SK-N-SH (cell line): Measurements from ENCODE around the gene CNTNAP2. TPM values are rescaled to one million over a fixed set of nuclear protein-coding genes. Genes with fewer than 3 reads are reported as not detected.
A peak's percentile ranks its signal among the peaks of the same experiment; 100 is the strongest.

Experiments used
- CTCF ChIA-PET: fragments of 300-600, 350-600 bp; formaldehyde crosslinking; extraction: SDS; loops from one replicate; lab custom pipeline; 2021; lab: Yijun Ruan, JAX
- POLR2A ChIA-PET: fragments of 350-600 bp; sonication (Branson Sonifier 250); formaldehyde crosslinking; extraction: SDS; loops from one replicate; lab custom pipeline; 2020; ENCODE audit warnings: antibody characterized with exemption, inconsistent platforms; lab: Yijun Ruan, JAX
- DNase-seq: peaks from one replicate; pipeline ENCODE4 v3.0.0; 2012
- H2AFZ ChIP-seq: fragments of 200-600 bp; sonication (generic); 2 replicates; pipeline ENCODE4 v1.8.1; 2016; ENCODE audit warnings: antibody characterized with exemption, mild to moderate bottlenecking, low read depth
- H3F3A ChIP-seq: fragments of 200-600 bp; sonication (generic); replicated peaks from 2 replicates; pipeline ENCODE3; 2016; ENCODE audit warnings: antibody characterized with exemption, mild to moderate bottlenecking; ENCODE audit not compliant: insufficient read depth
- H3K27ac ChIP-seq, 2 experiments: fragments of 200-500 bp in 1 of 2; fragments of 200-600 bp in 1 of 2; sonication (Bioruptor generic) in 1 of 2; sonication (generic), shearing (Covaris generic) in 1 of 2; 2 replicates each; pipeline versions ENCODE4 v1.5.1 to v1.6.1; 2014 to 2016; ENCODE audit warnings: low read depth in 2 of 2, inconsistent platforms in 1 of 2, low read length in 1 of 2, mild to moderate bottlenecking in 1 of 2, mixed read lengths in 1 of 2
- H3K27me3 ChIP-seq: fragments of 200-600 bp; sonication (generic), shearing (Covaris generic); 2 replicates; pipeline ENCODE4 v1.6.1; 2016; ENCODE audit warnings: mixed run types; ENCODE audit not compliant: insufficient read depth
- H3K36me3 ChIP-seq, 2 experiments: fragments of 200-500 bp in 1 of 2; fragments of 200-600 bp in 1 of 2; sonication (Bioruptor generic) in 1 of 2; sonication (generic) in 1 of 2; replicated peaks in 1 of 2; 2 replicates each; pipeline versions ENCODE3 to v1.5.1; 2014 to 2016; ENCODE audit warnings: low read length in 1 of 2, mild to moderate bottlenecking in 1 of 2; ENCODE audit not compliant: insufficient read depth in 2 of 2, control insufficient read depth in 1 of 2
- H3K4me1 ChIP-seq, 2 experiments: fragments of 200-500 bp in 1 of 2; fragments of 200-600 bp in 1 of 2; sonication (Bioruptor generic) in 1 of 2; sonication (generic), shearing (Covaris generic) in 1 of 2; 2 replicates each; pipeline versions ENCODE4 v1.5.1 to v1.6.1; 2014 to 2016; ENCODE audit warnings: low read depth in 1 of 2, low read length in 1 of 2, mixed run types in 1 of 2; ENCODE audit not compliant: insufficient read depth in 2 of 2, control insufficient read depth in 1 of 2
- H3K4me2 ChIP-seq: fragments of 200-600 bp; sonication (generic), shearing (Covaris generic); 2 replicates; pipeline ENCODE4 v1.6.1; 2017; ENCODE audit warnings: mixed run types
- H3K4me3 ChIP-seq, 2 experiments: fragments of 200-500 bp in 1 of 2; fragments of 200-600 bp in 1 of 2; sonication (Bioruptor generic) in 1 of 2; sonication (generic), shearing (Covaris generic) in 1 of 2; 2 replicates each; pipeline versions ENCODE4 v1.5.1 to v1.8.1; 2014 to 2016; ENCODE audit warnings: low read depth in 2 of 2, inconsistent platforms in 1 of 2, low read length in 1 of 2, mild to moderate bottlenecking in 1 of 2, mixed read lengths in 1 of 2, moderate library complexity in 1 of 2
- H3K79me2 ChIP-seq: fragments of 200-600 bp; sonication (generic); 2 replicates; pipeline ENCODE4 v1.8.1; 2017; ENCODE audit warnings: mild to moderate bottlenecking; ENCODE audit not compliant: insufficient read depth
- H3K9ac ChIP-seq: fragments of 200-600 bp; sonication (generic); 2 replicates; pipeline ENCODE4 v1.6.1; 2017; ENCODE audit warnings: mixed run types
- H3K9me2 ChIP-seq: fragments of 200-600 bp; sonication (generic); 2 replicates; pipeline ENCODE4 v1.6.1; 2017; ENCODE audit warnings: mixed run types
- H3K9me3 ChIP-seq: fragments of 200-600 bp; sonication (generic); 2 replicates; pipeline ENCODE4 v1.6.1; 2017; ENCODE audit warnings: mixed run types, mild to moderate bottlenecking, moderate library complexity
- H4K20me1 ChIP-seq: fragments of 200-600 bp; sonication (generic); 2 replicates; pipeline ENCODE4 v1.6.1; 2017; ENCODE audit warnings: mild to moderate bottlenecking, mixed run types; ENCODE audit not compliant: insufficient read depth
- CHD2 ChIP-seq: fragments of 150-350 bp; IDR thresholded peaks from 2 replicates; pipeline ENCODE4 v1.6.1; 2018; ENCODE audit warnings: low read length; ENCODE audit not compliant: partially characterized antibody
- ELF1 ChIP-seq: IDR thresholded peaks from 2 replicates; pipeline ENCODE4 v1.4.0; 2012
- EZH2phosphoT487 ChIP-seq: fragments of 200-600 bp; sonication (generic); IDR thresholded peaks from 2 replicates; pipeline ENCODE4 v1.6.1; 2017; ENCODE audit warnings: low read depth, mixed run types, mild to moderate bottlenecking, antibody characterized with exemption, moderate library complexity, borderline replicate concordance
- FOXJ3 ChIP-seq: sonication (generic); formaldehyde crosslinking; IDR thresholded peaks from 2 replicates; pipeline ENCODE4 v1.5.1; 2020; ENCODE audit warnings: mild to moderate bottlenecking, missing genetic modification reagents
- FOXM1 ChIP-seq: IDR thresholded peaks from 2 replicates; pipeline ENCODE4 v1.4.0; 2012; ENCODE audit warnings: low read depth, mild to moderate bottlenecking
- JUND ChIP-seq: IDR thresholded peaks from 2 replicates; pipeline ENCODE4 v1.4.0; 2012
- MEF2A ChIP-seq: IDR thresholded peaks from 2 replicates; pipeline ENCODE4 v1.4.0; 2012; ENCODE audit warnings: low read depth, borderline replicate concordance
- NRF1 ChIP-seq: IDR thresholded peaks from 2 replicates; pipeline ENCODE4 v1.6.1; 2012; ENCODE audit warnings: low read depth, mild to moderate bottlenecking, low read length
- POLR2AphosphoS5 ChIP-seq: IDR thresholded peaks from 2 replicates; pipeline ENCODE4 v1.6.1; 2012; ENCODE audit warnings: low read depth, low read length
- RCOR1 ChIP-seq: fragments of 150-350 bp; IDR thresholded peaks from 2 replicates; pipeline ENCODE4 v1.6.1; 2017; ENCODE audit warnings: antibody characterized with exemption, low read length
- SIN3A ChIP-seq: IDR thresholded peaks from 2 replicates; pipeline ENCODE4 v1.6.1; 2012; ENCODE audit warnings: low read depth, mild to moderate bottlenecking, low read length, moderate library complexity, borderline replicate concordance
- SMC3 ChIP-seq: IDR thresholded peaks from 2 replicates; pipeline ENCODE4 v1.6.1; 2012; ENCODE audit warnings: low read depth, low read length, improper control_type of control experiment
- TAF1 ChIP-seq: IDR thresholded peaks from 2 replicates; pipeline ENCODE4 v1.6.1; 2012; ENCODE audit warnings: low read depth, mild to moderate bottlenecking, low read length, moderate library complexity, borderline replicate concordance
- TCF12 ChIP-seq: IDR thresholded peaks from 2 replicates; pipeline ENCODE4 v1.4.0; 2012
- TEAD4 ChIP-seq: IDR thresholded peaks from 2 replicates; pipeline ENCODE4 v1.4.0; 2012; ENCODE audit warnings: mild to moderate bottlenecking, borderline replicate concordance; ENCODE audit not compliant: insufficient read depth
- YY1 ChIP-seq: IDR thresholded peaks from 2 replicates; pipeline ENCODE4 v1.4.0; 2012; ENCODE audit warnings: low read depth, mild to moderate bottlenecking
- WGBS: methylation state at CpG from one replicate; pipeline ENCODE4 v1.1.6; 2017; ENCODE audit warnings: low lambda C conversion rate; 5-methylcytosine and 5-hydroxymethylcytosine counted together
- polyA plus RNA-seq, 3 experiments: library from polyadenylated mRNA; depleted of rRNA; stranded (reverse); fragments of >200 nt; gene quantifications; 2 replicates each; pipeline ENCODE4 v1.2.3, GENCODE V29; 2012
- TF ChIP-seq, protein P1 (sequence below): fragments of 200-600 bp; sonication (generic); IDR thresholded peaks from 2 replicates; pipeline ENCODE4 v1.6.1; 2017; ENCODE audit warnings: antibody characterized with exemption, mild to moderate bottlenecking, moderate library complexity
- TF ChIP-seq, protein P2 (sequence below): IDR thresholded peaks from 2 replicates; pipeline ENCODE4 v1.4.0; 2012; ENCODE audit warnings: low read depth, borderline replicate concordance
- TF ChIP-seq, protein P3 (sequence below): IDR thresholded peaks from 2 replicates; pipeline ENCODE4; 2012
- TF ChIP-seq, protein P4 (sequence below): IDR thresholded peaks from 2 replicates; pipeline ENCODE4 v1.4.0; 2012; ENCODE audit warnings: low read depth
- TF ChIP-seq, protein P5 (sequence below): fragments of 150-350 bp; IDR thresholded peaks from 2 replicates; pipeline ENCODE4 v1.6.1; 2016; ENCODE audit warnings: mild to moderate bottlenecking, low read depth, low read length

Gene CNTNAP2
- polyA plus RNA-seq, 1 of the 3 experiments (the other 2 are of a cell fraction) = 3.4 TPM

DNA sequence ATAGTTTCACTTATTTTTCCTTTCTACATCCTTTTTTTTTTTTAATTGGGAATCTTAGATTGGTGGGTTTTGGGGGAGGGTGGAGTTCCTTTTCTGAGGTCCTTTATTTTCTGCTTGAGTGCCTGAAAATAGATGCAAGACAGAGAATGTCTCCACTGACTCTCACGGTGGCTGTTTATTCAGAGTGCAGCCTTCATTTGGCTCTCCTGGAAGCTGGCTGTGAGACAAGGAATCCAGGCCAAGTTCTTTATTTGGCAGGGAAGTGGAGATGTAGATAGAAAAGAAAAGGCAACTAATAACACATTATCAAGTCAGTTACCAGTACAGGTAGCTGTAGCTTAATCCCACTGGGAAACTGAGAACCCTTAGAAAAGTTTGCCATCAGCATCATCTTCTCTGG lies 118.6 kb downstream of the CNTNAP2 start:
- Histone ChIP-seq H4K20me1 (no peaks in the 10 kb centered on the region), H3K9me3 (no peaks in the 10 kb centered on the region), H3K4me1 (no peaks in the 10 kb centered on the region), H2AFZ (no peak overlapping the region), H3K79me2 (no peaks in the 10 kb centered on the region), H3K27me3 (no peaks in the 10 kb centered on the region), H3K9ac (no peak overlapping the region), H3K27ac (peak overlapping the region in 1 of 2 experiments; percentile 8; a peak in 1 of 4 replicates), H3F3A (no peaks in the 10 kb centered on the region), H3K4me2 (no peak overlapping the region), H3K36me3 (no peaks in the 10 kb centered on the region), H3K9me2 (no peaks in the 10 kb centered on the region), H3K4me3 (no peak overlapping the region)
- CTCF ChIA-PET = no interaction called here
- WGBS = 53% methylated on average over 1 of the region's 1 CpG
- POLR2A ChIA-PET = no interaction called here
- DNase-seq = no peak
- TF ChIP-seq, protein P1, sequence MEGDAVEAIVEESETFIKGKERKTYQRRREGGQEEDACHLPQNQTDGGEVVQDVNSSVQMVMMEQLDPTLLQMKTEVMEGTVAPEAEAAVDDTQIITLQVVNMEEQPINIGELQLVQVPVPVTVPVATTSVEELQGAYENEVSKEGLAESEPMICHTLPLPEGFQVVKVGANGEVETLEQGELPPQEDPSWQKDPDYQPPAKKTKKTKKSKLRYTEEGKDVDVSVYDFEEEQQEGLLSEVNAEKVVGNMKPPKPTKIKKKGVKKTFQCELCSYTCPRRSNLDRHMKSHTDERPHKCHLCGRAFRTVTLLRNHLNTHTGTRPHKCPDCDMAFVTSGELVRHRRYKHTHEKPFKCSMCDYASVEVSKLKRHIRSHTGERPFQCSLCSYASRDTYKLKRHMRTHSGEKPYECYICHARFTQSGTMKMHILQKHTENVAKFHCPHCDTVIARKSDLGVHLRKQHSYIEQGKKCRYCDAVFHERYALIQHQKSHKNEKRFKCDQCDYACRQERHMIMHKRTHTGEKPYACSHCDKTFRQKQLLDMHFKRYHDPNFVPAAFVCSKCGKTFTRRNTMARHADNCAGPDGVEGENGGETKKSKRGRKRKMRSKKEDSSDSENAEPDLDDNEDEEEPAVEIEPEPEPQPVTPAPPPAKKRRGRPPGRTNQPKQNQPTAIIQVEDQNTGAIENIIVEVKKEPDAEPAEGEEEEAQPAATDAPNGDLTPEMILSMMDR = no peak
- TF ChIP-seq, protein P2, sequence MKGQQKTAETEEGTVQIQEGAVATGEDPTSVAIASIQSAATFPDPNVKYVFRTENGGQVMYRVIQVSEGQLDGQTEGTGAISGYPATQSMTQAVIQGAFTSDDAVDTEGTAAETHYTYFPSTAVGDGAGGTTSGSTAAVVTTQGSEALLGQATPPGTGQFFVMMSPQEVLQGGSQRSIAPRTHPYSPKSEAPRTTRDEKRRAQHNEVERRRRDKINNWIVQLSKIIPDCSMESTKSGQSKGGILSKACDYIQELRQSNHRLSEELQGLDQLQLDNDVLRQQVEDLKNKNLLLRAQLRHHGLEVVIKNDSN = no peak
- TF ChIP-seq MEF2A (no peak), FOXJ3 (no peak), ELF1 (no peak), POLR2AphosphoS5 (no peak), CHD2 (no peak), SMC3 (no peak), YY1 (no peak), TAF1 (no peak), EZH2phosphoT487 (no peak), SIN3A (no peak)

DNA sequence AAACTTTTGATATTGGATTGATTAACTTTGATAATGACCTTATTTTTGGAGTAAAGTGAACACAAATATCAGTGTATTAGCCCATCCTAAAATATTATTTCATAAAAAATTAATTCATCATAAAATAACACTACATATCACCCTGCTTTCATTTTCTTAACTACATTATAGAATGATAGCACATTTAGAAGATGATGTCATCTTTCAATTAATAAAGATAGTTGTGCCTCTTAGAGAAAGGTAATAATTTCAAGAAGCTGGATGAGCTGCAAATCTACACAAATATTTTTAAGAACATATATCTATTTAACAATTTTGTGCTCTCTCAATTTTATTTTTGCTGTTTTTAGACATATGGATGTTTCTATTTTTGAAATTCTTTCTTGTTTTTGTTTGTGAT lies 126.1 kb downstream of the CNTNAP2 start:
- Histone ChIP-seq H3K4me2 (no peak overlapping the region), H3K4me1 (no peaks in the 10 kb centered on the region), H3K9me3 (no peaks in the 10 kb centered on the region), H3K9me2 (no peaks in the 10 kb centered on the region), H3K4me3 (no peak overlapping the region), H3K9ac (no peak overlapping the region), H3F3A (no peaks in the 10 kb centered on the region), H2AFZ (no peak overlapping the region), H3K27ac (no peak overlapping the region), H4K20me1 (no peaks in the 10 kb centered on the region), H3K36me3 (no peaks in the 10 kb centered on the region), H3K79me2 (no peaks in the 10 kb centered on the region), H3K27me3 (no peaks in the 10 kb centered on the region)
- ChIA-PET CTCF (no interaction called here), POLR2A (no interaction called here)
- no peak for DNase-seq
- no peak for TF ChIP-seq FOXJ3
- no peak for TF ChIP-seq POLR2AphosphoS5
- no peak for TF ChIP-seq FOXM1
- no peak for TF ChIP-seq TCF12
- TF ChIP-seq NRF1 = no peak
- TF ChIP-seq, protein P3, sequence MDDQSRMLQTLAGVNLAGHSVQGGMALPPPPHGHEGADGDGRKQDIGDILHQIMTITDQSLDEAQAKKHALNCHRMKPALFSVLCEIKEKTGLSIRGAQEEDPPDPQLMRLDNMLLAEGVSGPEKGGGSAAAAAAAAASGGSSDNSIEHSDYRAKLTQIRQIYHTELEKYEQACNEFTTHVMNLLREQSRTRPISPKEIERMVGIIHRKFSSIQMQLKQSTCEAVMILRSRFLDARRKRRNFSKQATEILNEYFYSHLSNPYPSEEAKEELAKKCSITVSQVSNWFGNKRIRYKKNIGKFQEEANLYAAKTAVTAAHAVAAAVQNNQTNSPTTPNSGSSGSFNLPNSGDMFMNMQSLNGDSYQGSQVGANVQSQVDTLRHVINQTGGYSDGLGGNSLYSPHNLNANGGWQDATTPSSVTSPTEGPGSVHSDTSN = no peak
- TF ChIP-seq CHD2 = no peak
- TF ChIP-seq, protein P1 = no peak
- TF ChIP-seq ELF1 = no peak
- TF ChIP-seq, protein P4, sequence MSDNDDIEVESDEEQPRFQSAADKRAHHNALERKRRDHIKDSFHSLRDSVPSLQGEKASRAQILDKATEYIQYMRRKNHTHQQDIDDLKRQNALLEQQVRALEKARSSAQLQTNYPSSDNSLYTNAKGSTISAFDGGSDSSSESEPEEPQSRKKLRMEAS = no peak
- TF ChIP-seq, protein P5, sequence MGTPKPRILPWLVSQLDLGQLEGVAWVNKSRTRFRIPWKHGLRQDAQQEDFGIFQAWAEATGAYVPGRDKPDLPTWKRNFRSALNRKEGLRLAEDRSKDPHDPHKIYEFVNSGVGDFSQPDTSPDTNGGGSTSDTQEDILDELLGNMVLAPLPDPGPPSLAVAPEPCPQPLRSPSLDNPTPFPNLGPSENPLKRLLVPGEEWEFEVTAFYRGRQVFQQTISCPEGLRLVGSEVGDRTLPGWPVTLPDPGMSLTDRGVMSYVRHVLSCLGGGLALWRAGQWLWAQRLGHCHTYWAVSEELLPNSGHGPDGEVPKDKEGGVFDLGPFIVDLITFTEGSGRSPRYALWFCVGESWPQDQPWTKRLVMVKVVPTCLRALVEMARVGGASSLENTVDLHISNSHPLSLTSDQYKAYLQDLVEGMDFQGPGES = no peak
- TF ChIP-seq SMC3 = no peak
- no peak for TF ChIP-seq MEF2A
- TF ChIP-seq TEAD4 = no peak
- no peak for TF ChIP-seq JUND
- no peak for TF ChIP-seq RCOR1
